Posterior cingulate gyrus (tissue), 11 donors: Measurements from ENCODE around the gene PLEKHG4B.
"Not testable (repeated sequence)": the region's sequence is repeated elsewhere in the genome, so short reads cannot be mapped to it uniquely, and the experiment has no call there.

Experiments
- DNase-seq, 10 donors: peaks; one replicate each; pipeline versions ENCODE4 v3.0.0 to v3.0.0-alpha.2; 2020 to 2021; ENCODE audit warnings: mixed read lengths in 3 of 10
- intact Hi-C: fragments of 100-400 bp; cut with DNase I; formaldehyde crosslinking; loops from one replicate; pipeline ENCODE4 v1.15.1; 2023

Gene PLEKHG4B

GRCh38 chr5:90590-91547 is 1.1 kb upstream of the PLEKHG4B start:
- DNase-seq = peak in 2 of 10 donors; percentile 47 to 78
- intact Hi-C loops = no loop called here

GRCh38 chr5:92401-93220 is 643 bp downstream of the PLEKHG4B start:
- peak in 1 of 10 donors; percentile 72 for DNase-seq
- intact Hi-C loops = no loop called here

GRCh38 chr5:93221-93980 is 1.4 kb downstream of the PLEKHG4B start:
- peak in 2 of 10 donors; percentile 35 to 44 for DNase-seq
- intact Hi-C loops = no loop called here

- intact Hi-C loops = no loop called here
- peak in 2 of 10 donors; percentile 23 to 55 for DNase-seq
Observed at GRCh38 chr5:94113-94892, 2.3 kb downstream of the PLEKHG4B start.

- peak in 1 of 10 donors; percentile 63 for DNase-seq
- intact Hi-C loops = no loop called here
Observed at GRCh38 chr5:95241-95980, 3.4 kb downstream of the PLEKHG4B start.

- intact Hi-C loops = no loop called here
- no peak for DNase-seq
Observed at GRCh38 chr5:96976-97660, 5.2 kb downstream of the PLEKHG4B start.

GRCh38 chr5:99815-100214 is 7.8 kb downstream of the PLEKHG4B start:
- DNase-seq = no peak
- intact Hi-C loops = no loop called here

GRCh38 chr5:102411-103043 is 10.6 kb downstream of the PLEKHG4B start:
- peak in 1 of 10 donors; percentile 32 for DNase-seq
- intact Hi-C loops = no loop called here

GRCh38 chr5:104106-104505 is 12.1 kb downstream of the PLEKHG4B start:
- intact Hi-C loops, DNase-seq: not testable (repeated sequence)

- intact Hi-C loops = no loop called here
- peak in 1 of 10 donors; percentile 69 for DNase-seq
Observed at GRCh38 chr5:104778-105296, 12.9 kb downstream of the PLEKHG4B start.

GRCh38 chr5:105504-106070 is 13.6 kb downstream of the PLEKHG4B start:
- intact Hi-C loops = no loop called here
- DNase-seq = no peak

- DNase-seq = peak in 1 of 10 donors; percentile 66
- intact Hi-C loops = no loop called here
Observed at GRCh38 chr5:106587-106986, 14.6 kb downstream of the PLEKHG4B start.

GRCh38 chr5:107526-107925 is 15.6 kb downstream of the PLEKHG4B start:
- intact Hi-C loops = no loop called here
- DNase-seq = peak in 1 of 10 donors; percentile 72

GRCh38 chr5:109826-110225 is 17.9 kb downstream of the PLEKHG4B start:
- intact Hi-C loops = no loop called here
- peak in 1 of 10 donors; percentile 45 for DNase-seq

- DNase-seq = no peak
- intact Hi-C loops = no loop called here
Observed at GRCh38 chr5:110270-110888, 18.4 kb downstream of the PLEKHG4B start.

GRCh38 chr5:111171-111570 is 19.2 kb downstream of the PLEKHG4B start:
- intact Hi-C loops = no loop called here
- DNase-seq = peak in 1 of 10 donors; percentile 62
